ENCODE data around the gene IFT81. TPM values are rescaled to one million over a fixed set of nuclear protein-coding genes. Genes with fewer than 3 reads are reported as not detected.

IFT81 gene
- polyA plus RNA-seq, 10 donors = 14.1 to 25.9 (median 17.6) TPM

Other genes with a start within 250 kb of the IFT81 start
- gene GLTP, start 243.8 kb upstream of the IFT81 start, polyA plus RNA-seq (ENCODE audit: insufficient read length in 10 of 10) = 10 to 100 TPM; 20.3 to 41.7 (median 24.9) TPM
- gene TCHP, start 224.1 kb upstream of the IFT81 start, polyA plus RNA-seq (ENCODE audit: insufficient read length in 10 of 10) = 10 to 100 TPM; 13.6 to 24.7 (median 20.2) TPM
- gene GIT2, start 128.0 kb upstream of the IFT81 start, polyA plus RNA-seq (ENCODE audit: insufficient read length in 10 of 10) = 10 to 100 TPM; 33.6 to 70.1 (median 49.0) TPM
- 10 to 100 TPM; 30.2 to 63.6 (median 43.6) TPM for gene ANKRD13A, start 124.9 kb upstream of the IFT81 start, polyA plus RNA-seq (ENCODE audit: insufficient read length in 10 of 10)
- gene C12orf76, start 75.8 kb upstream of the IFT81 start, polyA plus RNA-seq (ENCODE audit: insufficient read length in 10 of 10) = 10 to 100 TPM; 19.7 to 34.2 (median 24.5) TPM
- gene ATP2A2, start 156.9 kb downstream of the IFT81 start, polyA plus RNA-seq (ENCODE audit: insufficient read length in 10 of 10) = 100 to 1,000 TPM; 521 to 744 (median 631) TPM

Measured in muscle of back (tissue), 10 donors.